Glomerular endothelial cell (primary cell): ENCODE measurements around the gene SPAG8. TPM values are rescaled to one million over a fixed set of nuclear protein-coding genes. Genes with fewer than 3 reads are reported as not detected.

Experiments used
- DNase-seq: peaks from one replicate; pipeline ENCODE4 v3.0.0-alpha.2; 2011; ENCODE audit warnings: low read depth, low spot score; ENCODE audit errors: extremely low read depth
- total RNA-seq: library from RNA; depleted of rRNA; stranded (reverse); fragments of >200 nt; gene quantifications from 2 replicates; pipeline ENCODE4 v1.2.3, GENCODE V29; 2015

Gene SPAG8
- total RNA-seq, result 0.53 TPM in 1 of 2 replicates, not detected in the other

- no peak for DNase-seq
Observed at GRCh38 chr9:35812025-35812602, at the start of gene SPAG8. Gene SPAG8, minus strand, starts transcription at chr9:35812262. Its CDS starts 115 bp downstream, at chr9:35812147.

GRCh38 chr9:35861161-35861897, 49.3 kb upstream of the SPAG8 start:
- DNase-seq, result no peak

GRCh38 chr9:35859990-35860339, 47.9 kb upstream of the SPAG8 start:
- no peak for DNase-seq

GRCh38 chr9:35859310-35859989, 47.4 kb upstream of the SPAG8 start:
- DNase-seq, result no peak

GRCh38 chr9:35858458-35858857, 46.4 kb upstream of the SPAG8 start:
- DNase-seq, result no peak

GRCh38 chr9:35856882-35857281, 44.8 kb upstream of the SPAG8 start:
- DNase-seq, result no peak

GRCh38 chr9:35856206-35856605, 44.1 kb upstream of the SPAG8 start:
- DNase-seq, result no peak

GRCh38 chr9:35854091-35854762, 42.2 kb upstream of the SPAG8 start:
- DNase-seq, result no peak

GRCh38 chr9:35852876-35853865, 41.1 kb upstream of the SPAG8 start:
- no peak for DNase-seq

- no peak for DNase-seq
Observed at GRCh38 chr9:35852267-35852815, 40.3 kb upstream of the SPAG8 start.

- no peak for DNase-seq
Observed at GRCh38 chr9:35847792-35848572, 35.9 kb upstream of the SPAG8 start.

- DNase-seq, result no peak
Observed at GRCh38 chr9:35845824-35846771, 34.0 kb upstream of the SPAG8 start.

GRCh38 chr9:35844628-35845270, 32.7 kb upstream of the SPAG8 start:
- DNase-seq, result peak; percentile 68

- DNase-seq, result no peak
Observed at GRCh38 chr9:35842795-35843194, 30.7 kb upstream of the SPAG8 start.

- DNase-seq, result no peak
Observed at GRCh38 chr9:35842020-35842745, 30.1 kb upstream of the SPAG8 start.

- no peak for DNase-seq
Observed at GRCh38 chr9:35841645-35841900, 29.5 kb upstream of the SPAG8 start.
